Right hindlimb (tissue), 1 donor: Measurements from ENCODE around the gene RERE.
"Not testable (repeated sequence)": the region's sequence is repeated elsewhere in the genome, so short reads cannot be mapped to it uniquely, and the experiment has no call there.

Experiments
- DNase-seq: peaks from one replicate; pipeline ENCODE4 v3.0.0-alpha.2; 2018

RERE gene

GRCh38 chr1:8712413-8713231, 104.8 kb downstream of the RERE start:
- DNase-seq: peak; percentile 38

- no peak for DNase-seq
Measured at GRCh38 chr1:8711873-8712412, 105.5 kb downstream of the RERE start.

- DNase-seq: no peak
Measured at GRCh38 chr1:8711151-8711550, 106.3 kb downstream of the RERE start.

- DNase-seq: no peak
Measured at GRCh38 chr1:8708259-8708658, 109.2 kb downstream of the RERE start.

- no peak for DNase-seq
Measured at GRCh38 chr1:8706995-8707396, 110.4 kb downstream of the RERE start.

GRCh38 chr1:8706291-8706690, 111.1 kb downstream of the RERE start:
- DNase-seq: no peak

- no peak for DNase-seq
Measured at GRCh38 chr1:8704866-8705506, 112.5 kb downstream of the RERE start.

GRCh38 chr1:8702850-8703810, 114.3 kb downstream of the RERE start:
- DNase-seq: peak; percentile 93

- no peak for DNase-seq
Measured at GRCh38 chr1:8702472-8702849, 115.0 kb downstream of the RERE start.

- DNase-seq: peak; percentile 57
Measured at GRCh38 chr1:8701794-8702471, 115.5 kb downstream of the RERE start.

GRCh38 chr1:8699679-8700078, 117.8 kb downstream of the RERE start:
- DNase-seq: no peak

GRCh38 chr1:8698937-8699447, 118.4 kb downstream of the RERE start:
- DNase-seq: no peak

- DNase-seq: no peak
Measured at GRCh38 chr1:8698012-8698630, 119.3 kb downstream of the RERE start.

GRCh38 chr1:8695442-8695841, 122.0 kb downstream of the RERE start:
- DNase-seq: not testable (repeated sequence)

GRCh38 chr1:8693107-8693506, 124.3 kb downstream of the RERE start:
- DNase-seq: no peak

- no peak for DNase-seq
Measured at GRCh38 chr1:8691662-8692061, 125.8 kb downstream of the RERE start.

GRCh38 chr1:8690253-8690525, 127.3 kb downstream of the RERE start:
- DNase-seq: no peak

- no peak for DNase-seq
Measured at GRCh38 chr1:8689431-8690252, 127.8 kb downstream of the RERE start.

- no peak for DNase-seq
Measured at GRCh38 chr1:8687538-8687937, 129.9 kb downstream of the RERE start.

GRCh38 chr1:8687039-8687438, 130.4 kb downstream of the RERE start:
- DNase-seq: peak; percentile 51

- no peak for DNase-seq
Measured at GRCh38 chr1:8685463-8685862, 132.0 kb downstream of the RERE start.
